H1 (cell line): ENCODE measurements around the gene RIT2. TPM values are rescaled to one million over a fixed set of nuclear protein-coding genes. Genes with fewer than 3 reads are reported as not detected.

Experiments used
- CTCF ChIA-PET: fragments of 300-600 bp; sonication (Branson Sonifier 250); formaldehyde crosslinking; loops from one replicate; lab custom pipeline; 2021; ENCODE audit not compliant: partially characterized antibody; lab: Charles Lee
- POLR2A ChIA-PET: fragments of 300-600 bp; sonication (Branson Sonifier 250); formaldehyde crosslinking; loops from one replicate; lab custom pipeline; 2021; ENCODE audit warnings: inconsistent platforms; ENCODE audit not compliant: partially characterized antibody; lab: Charles Lee
- DNase-seq, 2 experiments: peaks; one replicate each; pipeline versions ENCODE4 v3.0.0 to v3.0.0-alpha.2; 2010 to 2022; ENCODE audit warnings: low spot score in 2 of 2, low read depth in 1 of 2, mixed read lengths in 1 of 2
- FAIRE-seq: peaks from 2 replicates; lab custom pipeline; 2011; peaks lifted over from hg19 to GRCh38; lab: Jason Lieb, UNC
- H2AFZ ChIP-seq: 2 replicates; pipeline ENCODE4 v1.8.1; 2012; ENCODE audit warnings: low read length, inconsistent platforms
- H2AK5ac ChIP-seq: 2 replicates; pipeline ENCODE4 v1.6.1; 2013; ENCODE audit warnings: low read depth, low read length
- H2BK120ac ChIP-seq: replicated peaks from 2 replicates; pipeline ENCODE3; 2013; ENCODE audit warnings: low read depth, low read length, inconsistent platforms
- H2BK12ac ChIP-seq: 2 replicates; pipeline ENCODE4 v1.6.1; 2013; ENCODE audit warnings: low read depth, low read length
- H2BK15ac ChIP-seq: 2 replicates; pipeline ENCODE4 v1.6.1; 2013; ENCODE audit warnings: low read length
- H2BK20ac ChIP-seq: 2 replicates; pipeline ENCODE4 v1.6.1; 2013; ENCODE audit warnings: low read length
- H2BK5ac ChIP-seq: 2 replicates; pipeline ENCODE4 v1.6.1; 2013; ENCODE audit warnings: low read depth, low read length
- H3K14ac ChIP-seq: 2 replicates; pipeline ENCODE4 v1.6.1; 2013; ENCODE audit warnings: inconsistent platforms; ENCODE audit not compliant: insufficient read length
- H3K18ac ChIP-seq: 2 replicates; pipeline ENCODE4 v1.6.1; 2013; ENCODE audit warnings: low read length; ENCODE audit errors: extremely low read depth
- H3K23ac ChIP-seq: 2 replicates; pipeline ENCODE4 v1.6.1; 2013; ENCODE audit warnings: inconsistent platforms; ENCODE audit not compliant: insufficient read length
- H3K23me2 ChIP-seq: 2 replicates; pipeline ENCODE4 v1.6.1; 2013; ENCODE audit warnings: low read depth, low read length
- H3K27ac ChIP-seq: 2 replicates; pipeline ENCODE4 v1.6.1; 2011; ENCODE audit warnings: low read depth, low read length, inconsistent platforms
- H3K27me3 ChIP-seq, 4 experiments: replicated peaks in 1 of 4; 1 replicate in 1 of 4; 2 replicates in 3 of 4; pipeline versions ENCODE4 v1.6.1 to v1.8.1; 2011 to 2013; ENCODE audit warnings: low read length in 3 of 4, mild to moderate bottlenecking in 3 of 4, inconsistent platforms in 2 of 4, mixed read lengths in 2 of 4, moderate library complexity in 1 of 4; ENCODE audit not compliant: control insufficient read depth in 3 of 4, insufficient read depth in 3 of 4; ENCODE audit errors: extremely low read depth in 1 of 4
- H3K36me3 ChIP-seq, 4 experiments: 2 replicates each; pipeline versions ENCODE4 v1.6.1 to v1.8.1; 2011 to 2013; ENCODE audit warnings: mild to moderate bottlenecking in 4 of 4, low read length in 3 of 4, moderate library complexity in 2 of 4, control low read depth in 1 of 4, inconsistent platforms in 1 of 4; ENCODE audit not compliant: insufficient read depth in 4 of 4, control insufficient read depth in 2 of 4
- H3K4ac ChIP-seq: replicated peaks from 2 replicates; pipeline ENCODE3; 2013; ENCODE audit warnings: low read length, low read depth, mixed read lengths, inconsistent platforms; ENCODE audit not compliant: insufficient read length
- H3K4me1 ChIP-seq, 4 experiments: replicated peaks in 1 of 4; 1 replicate in 1 of 4; 2 replicates in 3 of 4; pipeline versions ENCODE4 v1.6.1 to v1.8.1; 2011 to 2013; ENCODE audit warnings: low read length in 3 of 4, inconsistent platforms in 2 of 4, mixed read lengths in 1 of 4; ENCODE audit not compliant: insufficient read depth in 4 of 4, control insufficient read depth in 3 of 4
- H3K4me2 ChIP-seq, 2 experiments: 2 replicates each; pipeline versions ENCODE4 v1.6.1 to v1.8.1; 2011 to 2013; ENCODE audit warnings: low read depth in 2 of 2, low read length in 2 of 2, control low read depth in 1 of 2, inconsistent platforms in 1 of 2, mild to moderate bottlenecking in 1 of 2; ENCODE audit not compliant: insufficient read depth in 1 of 2
- H3K4me3 ChIP-seq, 4 experiments: fragments of 200-600, 300-600 bp in 1 of 4; sonication (generic), shearing (Covaris generic), sonication (Bioruptor Twin) in 1 of 4; 2 replicates each; pipeline versions ENCODE4 v1.5.1 to v1.8.1; 2011 to 2016; ENCODE audit warnings: low read length in 4 of 4, low read depth in 3 of 4, control low read depth in 2 of 4, inconsistent platforms in 2 of 4, mild to moderate bottlenecking in 2 of 4, mixed read lengths in 1 of 4, moderate library complexity in 1 of 4; ENCODE audit not compliant: insufficient read depth in 2 of 4; ENCODE audit errors: extremely low read depth in 1 of 4
- H3K56ac ChIP-seq: replicated peaks from 2 replicates; pipeline ENCODE3; 2013; ENCODE audit warnings: low read depth, mild to moderate bottlenecking, mixed read lengths, low read length, inconsistent platforms; ENCODE audit not compliant: insufficient read length
- H3K79me1 ChIP-seq: 2 replicates; pipeline ENCODE4 v1.6.1; 2013; ENCODE audit warnings: low read depth, low read length, control low read depth
- H3K79me2 ChIP-seq, 2 experiments: 2 replicates each; pipeline versions ENCODE4 v1.6.1 to v1.8.1; 2012 to 2013; ENCODE audit warnings: low read length in 2 of 2, mild to moderate bottlenecking in 2 of 2, inconsistent platforms in 1 of 2; ENCODE audit not compliant: insufficient read depth in 2 of 2, control insufficient read depth in 1 of 2
- H3K9ac ChIP-seq, 4 experiments: replicated peaks in 1 of 4; 1 replicate in 1 of 4; 2 replicates in 3 of 4; pipeline versions ENCODE4 v1.6.1 to v1.8.1; 2011 to 2013; ENCODE audit warnings: low read depth in 3 of 4, low read length in 3 of 4, control low read depth in 2 of 4, mild to moderate bottlenecking in 2 of 4, moderate library complexity in 2 of 4, inconsistent platforms in 1 of 4; ENCODE audit errors: extremely low read depth in 1 of 4
- H3K9me3 ChIP-seq, 2 experiments: 2 replicates each; pipeline versions ENCODE4 v1.6.1 to v1.8.1; 2012 to 2013; ENCODE audit warnings: mild to moderate bottlenecking in 2 of 2, moderate library complexity in 2 of 2, control low read depth in 1 of 2, inconsistent platforms in 1 of 2, low read depth in 1 of 2, low read length in 1 of 2, mixed read lengths in 1 of 2; ENCODE audit not compliant: insufficient read depth in 2 of 2
- H4K20me1 ChIP-seq, 2 experiments: replicated peaks in 1 of 2; 2 replicates each; pipeline versions ENCODE3 to v1.8.1; 2011 to 2013; ENCODE audit warnings: inconsistent platforms in 2 of 2, low read length in 2 of 2, mild to moderate bottlenecking in 1 of 2; ENCODE audit not compliant: insufficient read depth in 2 of 2, control insufficient read depth in 1 of 2
- H4K5ac ChIP-seq: 2 replicates; pipeline ENCODE4 v1.6.1; 2013; ENCODE audit warnings: low read length, low read depth, mixed read lengths, inconsistent platforms; ENCODE audit not compliant: insufficient read length
- H4K8ac ChIP-seq: 2 replicates; pipeline ENCODE4 v1.8.0; 2013; ENCODE audit warnings: mild to moderate bottlenecking, moderate library complexity, low read length, inconsistent platforms; ENCODE audit not compliant: insufficient read depth; ENCODE audit errors: extremely low read depth
- H4K91ac ChIP-seq: replicated peaks from 2 replicates; pipeline ENCODE3; 2013; ENCODE audit warnings: low read length, mixed read lengths, inconsistent platforms; ENCODE audit not compliant: insufficient read length
- BACH1 ChIP-seq: IDR thresholded peaks from 2 replicates; pipeline ENCODE4 v1.6.1; 2012; ENCODE audit warnings: low read length, improper control_type of control experiment
- NRF1 ChIP-seq: IDR thresholded peaks from 2 replicates; pipeline ENCODE4 v1.6.1; 2011; ENCODE audit warnings: mild to moderate bottlenecking, low read depth, low read length, improper control_type of control experiment
- RNF2 ChIP-seq: fragments of 200-900, 300-1000 bp; sonication (generic); IDR thresholded peaks from 2 replicates; pipeline ENCODE4 v1.7.1; 2016; ENCODE audit warnings: borderline replicate concordance, low read depth, mild to moderate bottlenecking, antibody characterized with exemption, low read length; ENCODE audit not compliant: poor library complexity, severe bottlenecking; ENCODE audit errors: missing control alignments
- RXRA ChIP-seq: IDR thresholded peaks from 2 replicates; pipeline ENCODE4 v1.6.1; 2011; ENCODE audit warnings: low read depth, mild to moderate bottlenecking, low read length, moderate library complexity; ENCODE audit not compliant: insufficient read depth
- SIN3A ChIP-seq, 2 experiments: IDR thresholded peaks in 1 of 2; conservative IDR thresholded peaks in 1 of 2; 2 replicates each; pipeline ENCODE4 v1.6.1; 2011 to 2012; ENCODE audit warnings: low read length in 2 of 2, improper control_type of control experiment in 1 of 2, low read depth in 1 of 2, mild to moderate bottlenecking in 1 of 2
- SIRT6 ChIP-seq: IDR thresholded peaks from one replicate; pipeline ENCODE4 v1.7.1; 2012; ENCODE audit warnings: low read length, inconsistent platforms
- TBP ChIP-seq: IDR thresholded peaks from 2 replicates; pipeline ENCODE4 v1.6.1; 2011; ENCODE audit warnings: low read depth, low read length, improper control_type of control experiment
- USF2 ChIP-seq: IDR thresholded peaks from 2 replicates; pipeline ENCODE4 v1.6.1; 2011; ENCODE audit warnings: low read length, improper control_type of control experiment
- WGBS, 2 experiments: shearing (Covaris generic) in 1 of 2; methylation state at CpG; one replicate each; pipeline versions ENCODE4 v1.1.6 to v1.1.7; 2013 to 2015; ENCODE audit warnings: low lambda C conversion rate in 2 of 2, mixed read lengths in 2 of 2, inconsistent platforms in 1 of 2, low coverage in 1 of 2, missing lambda C conversion rate in 1 of 2; ENCODE audit not compliant: insufficient replicate concordance in 2 of 2, insufficient coverage in 1 of 2, insufficient read length in 1 of 2; ENCODE audit errors: extremely low coverage in 1 of 2, missing lambda C conversion rate in 1 of 2; 5-methylcytosine and 5-hydroxymethylcytosine counted together
- long read RNA-seq, 2 experiments: library from RNA in 1 of 2; library from capped mRNA in 1 of 2; stranded (forward); transcript quantifications; one replicate each; pipeline ENCODE4 v2.0.0, GENCODE V29; 2021; ENCODE audit warnings: inconsistent platforms in 1 of 2
- polyA minus RNA-seq, 3 experiments: library from RNA; depleted of rRNA, polyadenylated mRNA; stranded (reverse); fragments of >200 nt; gene quantifications; 1 replicate in 2 of 3; 2 replicates in 1 of 3; pipeline ENCODE4 v1.2.3, GENCODE V29; 2011
- polyA plus RNA-seq, 7 experiments: library from polyadenylated mRNA; depleted of rRNA in 3 of 7; stranded (reverse) in 5 of 7; unstranded in 2 of 7; fragments of >200 nt in 5 of 7; fragments of 200-250 nt in 2 of 7; gene quantifications; 1 replicate in 5 of 7; 2 replicates in 1 of 7; 4 replicates in 1 of 7; pipeline versions ENCODE4 v1.2.1 to v1.2.3, GENCODE V29; 2011 to 2013; ENCODE audit warnings: missing spikeins in 2 of 7, mixed read lengths in 2 of 7
- total RNA-seq: library from RNA; stranded (reverse); fragmentation: NEBNext Ultra II Directional; extraction: Animal tissue kit (Norgen Biotek cat#: 25700); gene quantifications from 2 replicates; pipeline ENCODE4 v1.2.1, GENCODE V29; 2021

RIT2 gene
- total RNA-seq (2.5 and 3.2 TPM in 2 replicates), polyA plus RNA-seq (2011; rRNA removed) (0.46 and 0.67 TPM in 2 replicates), polyA minus RNA-seq (2011; rRNA and poly(A)+ RNA removed) (0.17 TPM in 1 of 2 replicates, not detected in the other)
- polyA plus RNA-seq (2011; cell fraction: cytosol; rRNA removed) = 1.1 TPM
- 0.37 TPM for polyA plus RNA-seq (2011; cell fraction: nucleus; rRNA removed)
- 0.73 to 1.9 TPM (median 0.97 TPM) in 4 replicates for polyA plus RNA-seq (2012, experiment 1 of 2)
- 0.35 TPM for polyA plus RNA-seq (2012, experiment 2 of 2)
- polyA plus RNA-seq (2013, experiment 1 of 2) = 2.1 TPM
- polyA plus RNA-seq (2013, experiment 2 of 2) = 1.8 TPM
- polyA minus RNA-seq (2011; cell fraction: cytosol; rRNA and poly(A)+ RNA removed) = not detected
- polyA minus RNA-seq (2011; cell fraction: nucleus; rRNA and poly(A)+ RNA removed) = 1.6 TPM
- long read RNA-seq, experiment 1, partial matches to known transcripts = 1 of 1 reads
- long read RNA-seq, experiment 1, other reads (novel, unspliced or antisense) = 0 of 1 reads
- long read RNA-seq, experiment 2, partial matches to known transcripts = 0 of 2 reads
- long read RNA-seq, experiment 2, other reads (novel, unspliced or antisense) = 2 of 2 reads

GRCh38 chr18:43115076-43115921 is at the start of gene RIT2:
TSS of gene RIT2 (minus strand) at chr18:43115685.
- no peak for FAIRE-seq
- H2BK5ac ChIP-seq = no peak within 1 kb of the TSS
- no peak within 1 kb of the TSS for H3K18ac ChIP-seq
- no peaks in the 10 kb centered on the region for H3K9me3 ChIP-seq
- no peak within 1 kb of the TSS for H4K5ac ChIP-seq
- no peak within 1 kb of the TSS for H3K4me3 ChIP-seq
- H2AFZ ChIP-seq = peak within 1 kb of the TSS; percentile 89; the same call in 1 of the 2 replicates
- ChIA-PET CTCF (interaction anchor here (0.7 kb wide), 1 partner anchor 308 kb away, joined by 3 read pairs; no protein-coding TSS in a partner anchor), POLR2A (no interaction called here)
- H3K9ac ChIP-seq = no peak within 1 kb of the TSS
- no peaks in the 10 kb centered on the region for H3K79me2 ChIP-seq
- H3K4me1 ChIP-seq = no peaks in the 10 kb centered on the region
- no peaks in the 10 kb centered on the region for H3K27me3 ChIP-seq
- H3K79me1 ChIP-seq = no peaks in the 10 kb centered on the region
- H2BK12ac ChIP-seq = no peak within 1 kb of the TSS
- no peak within 1 kb of the TSS for H4K91ac ChIP-seq
- no peak within 1 kb of the TSS for H3K14ac ChIP-seq
- H3K4me2 ChIP-seq = no peak within 1 kb of the TSS
- no peak within 1 kb of the TSS for H3K23ac ChIP-seq
- H2AK5ac ChIP-seq = no peak within 1 kb of the TSS
- WGBS, 2 experiments = 75 to 100% methylated on average over 2 to 18 of the region's 18 CpGs
- no peaks in the 10 kb centered on the region for H4K20me1 ChIP-seq
- H2BK15ac ChIP-seq = no peak within 1 kb of the TSS
- no peak within 1 kb of the TSS for H2BK120ac ChIP-seq
- H3K27ac ChIP-seq = no peak within 1 kb of the TSS
- DNase-seq = no peak
- H2BK20ac ChIP-seq = no peak within 1 kb of the TSS
- H3K23me2 ChIP-seq = no peaks in the 10 kb centered on the region
- H4K8ac ChIP-seq = no peak within 1 kb of the TSS
- no peaks in the 10 kb centered on the region for H3K36me3 ChIP-seq
- no peak within 1 kb of the TSS for H3K56ac ChIP-seq
- H3K4ac ChIP-seq = no peak within 1 kb of the TSS
- TF ChIP-seq TBP = no peak
- no peak for TF ChIP-seq NRF1
- TF ChIP-seq RNF2 = no peak
- no peak for TF ChIP-seq SIN3A (conservative IDR thresholded peaks at IDR 0.05 in 1 of 2, IDR thresholded peaks at IDR 0.05 in 1 of 2; ENCODE audit: low read depth in 1 of 2, low read length in 2 of 2)
- TF ChIP-seq BACH1 = no peak
- TF ChIP-seq RXRA = no peak
- no peak for TF ChIP-seq USF2
- no peak for TF ChIP-seq SIRT6
